HCT116 (cell line): ENCODE results near the gene SMYD3. TPM values are rescaled to one million over a fixed set of nuclear protein-coding genes. Genes with fewer than 3 reads are reported as not detected.

Experiments
- ATAC-seq: fragments of 200-7000 bp; cut with Tn5 transposase; 2 replicates; pipeline ENCODE4 v1.9.1; 2020; ENCODE audit warnings: mild to moderate bottlenecking, moderate library complexity
- BruUV-seq: library from RNA; stranded (reverse); fragments of 400-500 nt; replicated peaks from 2 replicates; lab custom pipeline; 2021; lab: Mats Ljungman, UMichigan
- CTCF ChIA-PET: fragments of 300-600 bp; sonication (Branson Sonifier 250); formaldehyde crosslinking; loops from one replicate; lab custom pipeline; 2021; ENCODE audit warnings: antibody characterized with exemption; lab: Charles Lee
- POLR2A ChIA-PET: fragments of 300-600, 350-600 bp; sonication (Branson Sonifier 250); formaldehyde crosslinking; loops from one replicate; lab custom pipeline; 2021; ENCODE audit warnings: antibody characterized with exemption; lab: Charles Lee
- RAD21 ChIA-PET, 2 experiments: fragments of 300-600 bp; sonication (Branson Sonifier 250); formaldehyde crosslinking; loops; one replicate each; lab custom pipeline; 2023; ENCODE audit warnings: low total read pairs in 2 of 2; ENCODE audit not compliant: uncharacterized antibody in 2 of 2, unreplicated experiment in 2 of 2, low non-redundant PET in 1 of 2; lab: Charles Lee
- DNase-seq: peaks from one replicate; pipeline ENCODE4 v3.0.0-alpha.2; 2010; ENCODE audit warnings: low read depth, low spot score
- H2AFZ ChIP-seq: fragments of 200-600 bp; shearing (Covaris generic), sonication (generic); 2 replicates; pipeline ENCODE4 v1.6.1; 2017; ENCODE audit warnings: low read depth, mixed run types, mixed read lengths, antibody characterized with exemption, low read length; ENCODE audit not compliant: poor library complexity, severe bottlenecking
- H3K27ac ChIP-seq: 2 replicates; pipeline ENCODE4 v1.5.1; 2012; ENCODE audit warnings: low read depth, low read length
- H3K27me3 ChIP-seq: fragments of 200-600 bp; sonication (generic); 2 replicates; pipeline ENCODE4 v1.6.1; 2016; ENCODE audit warnings: mixed run types, low read length, mixed read lengths; ENCODE audit not compliant: insufficient read depth
- H3K36me3 ChIP-seq, 2 experiments: fragments of 200-500 bp in 1 of 2; fragments of 200-600 bp in 1 of 2; sonication (Bioruptor generic) in 1 of 2; sonication (generic) in 1 of 2; 2 replicates each; pipeline versions ENCODE4 v1.5.1 to v1.6.1; 2014 to 2016; ENCODE audit warnings: low read length in 2 of 2, inconsistent platforms in 1 of 2, mixed read lengths in 1 of 2, mixed run types in 1 of 2; ENCODE audit not compliant: insufficient read depth in 2 of 2, control insufficient read depth in 1 of 2
- H3K4me1 ChIP-seq, 2 experiments: fragments of 200-600 bp in 1 of 2; sonication (generic) in 1 of 2; 2 replicates each; pipeline versions ENCODE4 v1.5.1 to v1.6.1; 2012 to 2017; ENCODE audit warnings: low read length in 2 of 2, inconsistent platforms in 1 of 2, mild to moderate bottlenecking in 1 of 2, mixed read lengths in 1 of 2, mixed run types in 1 of 2, moderate library complexity in 1 of 2; ENCODE audit not compliant: insufficient read depth in 2 of 2, control insufficient read depth in 1 of 2
- H3K4me2 ChIP-seq: fragments of 200-600 bp; sonication (generic); 2 replicates; pipeline ENCODE4 v1.6.1; 2017; ENCODE audit warnings: mixed run types, low read length, mixed read lengths
- H3K4me3 ChIP-seq, 2 experiments: fragments of 200-600 bp in 1 of 2; sonication (generic) in 1 of 2; replicated peaks in 1 of 2; 2 replicates each; pipeline ENCODE4 v1.5.1; 2011 to 2016; ENCODE audit warnings: low read length in 2 of 2, control low read depth in 1 of 2, low read depth in 1 of 2, mild to moderate bottlenecking in 1 of 2, mixed read lengths in 1 of 2, mixed run types in 1 of 2
- H3K79me2 ChIP-seq: fragments of 200-600 bp; sonication (generic); 2 replicates; pipeline ENCODE4 v1.6.1; 2017; ENCODE audit warnings: mild to moderate bottlenecking, mixed run types, low read length, moderate library complexity, mixed read lengths; ENCODE audit not compliant: insufficient read depth
- H3K9ac ChIP-seq: fragments of 200-600 bp; sonication (generic); 2 replicates; pipeline ENCODE4 v1.6.1; 2016; ENCODE audit warnings: low read length, mixed read lengths
- H3K9me2 ChIP-seq: fragments of 200-600 bp; sonication (generic), shearing (Covaris generic); 2 replicates; pipeline ENCODE4 v1.6.1; 2017; ENCODE audit warnings: mixed run types, mild to moderate bottlenecking, moderate library complexity; ENCODE audit not compliant: insufficient read depth
- H3K9me3 ChIP-seq, 2 experiments: fragments of 200-500 bp in 1 of 2; fragments of 200-600 bp in 1 of 2; sonication (Bioruptor generic) in 1 of 2; sonication (generic) in 1 of 2; 2 replicates each; pipeline ENCODE4 v1.6.1; 2014 to 2017; ENCODE audit warnings: low read length in 2 of 2, mixed read lengths in 2 of 2, inconsistent platforms in 1 of 2, low read depth in 1 of 2, mild to moderate bottlenecking in 1 of 2, mixed run types in 1 of 2, moderate library complexity in 1 of 2; ENCODE audit not compliant: control insufficient read depth in 1 of 2, insufficient read depth in 1 of 2
- H4K20me1 ChIP-seq: fragments of 200-600 bp; sonication (generic), shearing (Covaris generic); 2 replicates; pipeline ENCODE4 v1.6.1; 2017; ENCODE audit warnings: mixed run types, mild to moderate bottlenecking, moderate library complexity; ENCODE audit not compliant: insufficient read depth
- CBX3 ChIP-seq: IDR thresholded peaks from 2 replicates; pipeline ENCODE4 v1.6.1; 2012; ENCODE audit warnings: low read depth
- EGR1 ChIP-seq: IDR thresholded peaks from 2 replicates; pipeline ENCODE4 v1.6.1; 2012; ENCODE audit warnings: low read depth
- EZH2phosphoT487 ChIP-seq: fragments of 200-600 bp; IDR thresholded peaks from 2 replicates; pipeline ENCODE4 v1.6.1; 2018; ENCODE audit warnings: antibody characterized with exemption, borderline replicate concordance
- FOSL1 ChIP-seq: IDR thresholded peaks from 2 replicates; pipeline ENCODE4 v1.6.1; 2012; ENCODE audit warnings: low read depth
- JUND ChIP-seq: IDR thresholded peaks from 2 replicates; pipeline ENCODE4 v1.6.1; 2012
- POLR2AphosphoS5 ChIP-seq: IDR thresholded peaks from 2 replicates; pipeline ENCODE4 v1.6.1; 2011; ENCODE audit warnings: mild to moderate bottlenecking, low read depth, low read length, moderate library complexity
- TCF7L2 ChIP-seq: IDR thresholded peaks from 2 replicates; pipeline ENCODE4 v1.7.0; 2011; ENCODE audit warnings: borderline replicate concordance, inconsistent platforms; ENCODE audit not compliant: insufficient read depth, insufficient read length; ENCODE audit errors: extremely low read depth
- ZFX ChIP-seq: fragments of 450-650 bp; IDR thresholded peaks from 2 replicates; pipeline ENCODE4 v1.6.1; 2017
- ZNF274 ChIP-seq: fragments of 200-500 bp; sonication (Bioruptor generic); IDR thresholded peaks from 2 replicates; pipeline ENCODE4 v1.6.1; 2014; ENCODE audit warnings: mild to moderate bottlenecking, low read depth, low read length, inconsistent platforms
- intact Hi-C: fragments of 100-400 bp; cut with micrococcal nuclease; formaldehyde crosslinking; loops from 2 replicates; pipeline ENCODE4 v1.10.0; 2022
- total RNA-seq: library from RNA; stranded (reverse); gene quantifications from one replicate; pipeline ENCODE4 v1.2.1, GENCODE V29; 2021; ENCODE audit not compliant: unreplicated experiment
- TF ChIP-seq, protein P1 (sequence below), 3 experiments: fragments of 200-600 bp in 1 of 3; sonication (generic) in 1 of 3; IDR thresholded peaks in 2 of 3; conservative IDR thresholded peaks in 1 of 3; 2 replicates each; pipeline ENCODE4 v1.5.1; 2012 to 2017; ENCODE audit warnings: low read depth in 2 of 3, low read length in 2 of 3, antibody characterized with exemption in 1 of 3, borderline replicate concordance in 1 of 3, control low read depth in 1 of 3, mild to moderate bottlenecking in 1 of 3, mixed read lengths in 1 of 3, mixed run types in 1 of 3, moderate library complexity in 1 of 3; ENCODE audit not compliant: insufficient read depth in 1 of 3
- TF ChIP-seq, protein P2 (sequence below): IDR thresholded peaks from 2 replicates; pipeline ENCODE4 v1.6.1; 2012
- TF ChIP-seq, protein P3 (sequence below): IDR thresholded peaks from 2 replicates; pipeline ENCODE4 v1.6.1; 2012
- TF ChIP-seq, protein P4 (sequence below): IDR thresholded peaks from 2 replicates; pipeline ENCODE4 v1.6.1; 2012; ENCODE audit warnings: low read depth
- TF ChIP-seq, protein P5 (sequence below): IDR thresholded peaks from 2 replicates; pipeline ENCODE4 v1.6.1; 2011; ENCODE audit warnings: mild to moderate bottlenecking, low read length, moderate library complexity; ENCODE audit not compliant: insufficient replicate concordance; ENCODE audit errors: extremely low read depth

The SMYD3 gene
- total RNA-seq, 1 experiment from 2014 or later: 33.6 TPM

DNA sequence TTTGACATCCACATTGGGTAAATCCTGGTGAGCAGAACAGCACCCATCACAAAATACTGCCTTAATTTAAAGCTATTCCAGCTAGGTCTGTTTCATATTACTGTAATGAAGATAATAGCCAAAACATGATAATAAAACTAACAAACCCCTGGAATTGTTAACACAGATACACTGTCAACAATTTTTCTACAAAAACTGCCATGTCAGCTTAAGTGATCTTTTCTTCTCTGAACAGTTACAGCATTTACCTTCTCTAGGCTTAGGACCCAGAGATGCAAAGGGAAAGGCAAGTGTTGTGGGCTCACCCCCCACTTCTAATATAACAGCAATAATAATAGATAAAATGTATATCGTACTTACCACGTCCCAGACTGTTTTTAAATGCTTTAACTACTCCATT is 92.1 kb downstream of the SMYD3 start (continued):
- TF ChIP-seq, protein P1, sequence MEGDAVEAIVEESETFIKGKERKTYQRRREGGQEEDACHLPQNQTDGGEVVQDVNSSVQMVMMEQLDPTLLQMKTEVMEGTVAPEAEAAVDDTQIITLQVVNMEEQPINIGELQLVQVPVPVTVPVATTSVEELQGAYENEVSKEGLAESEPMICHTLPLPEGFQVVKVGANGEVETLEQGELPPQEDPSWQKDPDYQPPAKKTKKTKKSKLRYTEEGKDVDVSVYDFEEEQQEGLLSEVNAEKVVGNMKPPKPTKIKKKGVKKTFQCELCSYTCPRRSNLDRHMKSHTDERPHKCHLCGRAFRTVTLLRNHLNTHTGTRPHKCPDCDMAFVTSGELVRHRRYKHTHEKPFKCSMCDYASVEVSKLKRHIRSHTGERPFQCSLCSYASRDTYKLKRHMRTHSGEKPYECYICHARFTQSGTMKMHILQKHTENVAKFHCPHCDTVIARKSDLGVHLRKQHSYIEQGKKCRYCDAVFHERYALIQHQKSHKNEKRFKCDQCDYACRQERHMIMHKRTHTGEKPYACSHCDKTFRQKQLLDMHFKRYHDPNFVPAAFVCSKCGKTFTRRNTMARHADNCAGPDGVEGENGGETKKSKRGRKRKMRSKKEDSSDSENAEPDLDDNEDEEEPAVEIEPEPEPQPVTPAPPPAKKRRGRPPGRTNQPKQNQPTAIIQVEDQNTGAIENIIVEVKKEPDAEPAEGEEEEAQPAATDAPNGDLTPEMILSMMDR (IDR thresholded peaks at IDR 0.05 in 2 of 3, conservative IDR thresholded peaks at IDR 0.05 in 1 of 3; ENCODE audit: borderline replicate concordance in 1 of 3, insufficient read depth in 1 of 3, low read depth in 2 of 3, low read length in 2 of 3): no peak

DNA sequence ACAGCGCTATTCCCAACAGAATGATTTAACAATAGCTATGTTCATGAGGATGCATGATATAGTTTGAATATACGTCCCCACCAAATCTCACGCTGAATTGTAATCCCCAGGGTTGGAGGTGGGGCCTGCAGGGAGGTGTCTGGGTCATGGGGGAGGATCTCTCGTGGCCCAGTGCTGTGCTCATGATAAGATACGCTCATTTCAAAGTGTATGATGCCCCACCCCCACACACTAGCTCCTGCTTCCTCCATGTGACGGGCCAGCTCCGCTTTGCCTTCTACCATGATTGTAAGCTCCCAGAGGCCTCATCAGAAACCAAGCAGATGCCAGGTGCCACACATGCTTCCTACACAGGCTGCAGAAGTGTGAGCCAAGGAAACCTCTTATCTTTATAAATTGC is 93.6 kb downstream of the SMYD3 start:
- CTCF ChIA-PET: no interaction called here
- Histone ChIP-seq H3K36me3 (no peaks in the 10 kb centered on the region), H3K27ac (no peak overlapping the region), H4K20me1 (no peaks in the 10 kb centered on the region), H3K9me3 (no peaks in the 10 kb centered on the region; a peak in 1 of 4 replicates), H3K9me2 (no peaks in the 10 kb centered on the region), H3K27me3 (no peaks in the 10 kb centered on the region), H3K4me1 (no peaks in the 10 kb centered on the region), H3K4me2 (no peak overlapping the region), H3K9ac (no peak overlapping the region), H3K4me3 (no peak overlapping the region), H3K79me2 (no peaks in the 10 kb centered on the region), H2AFZ (no peak overlapping the region)
- no peak for ATAC-seq
- intact Hi-C loops: no loop called here
- no TSS peak for BruUV-seq
- POLR2A ChIA-PET: no interaction called here
- DNase-seq: no peak
- RAD21 ChIA-PET: no interaction called here
- no peak for TF ChIP-seq CBX3
- TF ChIP-seq, protein P2, sequence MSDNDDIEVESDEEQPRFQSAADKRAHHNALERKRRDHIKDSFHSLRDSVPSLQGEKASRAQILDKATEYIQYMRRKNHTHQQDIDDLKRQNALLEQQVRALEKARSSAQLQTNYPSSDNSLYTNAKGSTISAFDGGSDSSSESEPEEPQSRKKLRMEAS: no peak
- TF ChIP-seq EZH2phosphoT487: no peak
- no peak for TF ChIP-seq POLR2AphosphoS5
- TF ChIP-seq, protein P1 (IDR thresholded peaks at IDR 0.05 in 2 of 3, conservative IDR thresholded peaks at IDR 0.05 in 1 of 3; ENCODE audit: borderline replicate concordance in 1 of 3, insufficient read depth in 1 of 3, low read depth in 2 of 3, low read length in 2 of 3): no peak
- no peak for TF ChIP-seq TCF7L2
- no peak for TF ChIP-seq ZNF274
- TF ChIP-seq, protein P3, sequence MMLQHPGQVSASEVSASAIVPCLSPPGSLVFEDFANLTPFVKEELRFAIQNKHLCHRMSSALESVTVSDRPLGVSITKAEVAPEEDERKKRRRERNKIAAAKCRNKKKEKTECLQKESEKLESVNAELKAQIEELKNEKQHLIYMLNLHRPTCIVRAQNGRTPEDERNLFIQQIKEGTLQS: no peak
- no peak for TF ChIP-seq EGR1
- TF ChIP-seq, protein P4, sequence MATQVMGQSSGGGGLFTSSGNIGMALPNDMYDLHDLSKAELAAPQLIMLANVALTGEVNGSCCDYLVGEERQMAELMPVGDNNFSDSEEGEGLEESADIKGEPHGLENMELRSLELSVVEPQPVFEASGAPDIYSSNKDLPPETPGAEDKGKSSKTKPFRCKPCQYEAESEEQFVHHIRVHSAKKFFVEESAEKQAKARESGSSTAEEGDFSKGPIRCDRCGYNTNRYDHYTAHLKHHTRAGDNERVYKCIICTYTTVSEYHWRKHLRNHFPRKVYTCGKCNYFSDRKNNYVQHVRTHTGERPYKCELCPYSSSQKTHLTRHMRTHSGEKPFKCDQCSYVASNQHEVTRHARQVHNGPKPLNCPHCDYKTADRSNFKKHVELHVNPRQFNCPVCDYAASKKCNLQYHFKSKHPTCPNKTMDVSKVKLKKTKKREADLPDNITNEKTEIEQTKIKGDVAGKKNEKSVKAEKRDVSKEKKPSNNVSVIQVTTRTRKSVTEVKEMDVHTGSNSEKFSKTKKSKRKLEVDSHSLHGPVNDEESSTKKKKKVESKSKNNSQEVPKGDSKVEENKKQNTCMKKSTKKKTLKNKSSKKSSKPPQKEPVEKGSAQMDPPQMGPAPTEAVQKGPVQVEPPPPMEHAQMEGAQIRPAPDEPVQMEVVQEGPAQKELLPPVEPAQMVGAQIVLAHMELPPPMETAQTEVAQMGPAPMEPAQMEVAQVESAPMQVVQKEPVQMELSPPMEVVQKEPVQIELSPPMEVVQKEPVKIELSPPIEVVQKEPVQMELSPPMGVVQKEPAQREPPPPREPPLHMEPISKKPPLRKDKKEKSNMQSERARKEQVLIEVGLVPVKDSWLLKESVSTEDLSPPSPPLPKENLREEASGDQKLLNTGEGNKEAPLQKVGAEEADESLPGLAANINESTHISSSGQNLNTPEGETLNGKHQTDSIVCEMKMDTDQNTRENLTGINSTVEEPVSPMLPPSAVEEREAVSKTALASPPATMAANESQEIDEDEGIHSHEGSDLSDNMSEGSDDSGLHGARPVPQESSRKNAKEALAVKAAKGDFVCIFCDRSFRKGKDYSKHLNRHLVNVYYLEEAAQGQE: no peak
- TF ChIP-seq, protein P5, sequence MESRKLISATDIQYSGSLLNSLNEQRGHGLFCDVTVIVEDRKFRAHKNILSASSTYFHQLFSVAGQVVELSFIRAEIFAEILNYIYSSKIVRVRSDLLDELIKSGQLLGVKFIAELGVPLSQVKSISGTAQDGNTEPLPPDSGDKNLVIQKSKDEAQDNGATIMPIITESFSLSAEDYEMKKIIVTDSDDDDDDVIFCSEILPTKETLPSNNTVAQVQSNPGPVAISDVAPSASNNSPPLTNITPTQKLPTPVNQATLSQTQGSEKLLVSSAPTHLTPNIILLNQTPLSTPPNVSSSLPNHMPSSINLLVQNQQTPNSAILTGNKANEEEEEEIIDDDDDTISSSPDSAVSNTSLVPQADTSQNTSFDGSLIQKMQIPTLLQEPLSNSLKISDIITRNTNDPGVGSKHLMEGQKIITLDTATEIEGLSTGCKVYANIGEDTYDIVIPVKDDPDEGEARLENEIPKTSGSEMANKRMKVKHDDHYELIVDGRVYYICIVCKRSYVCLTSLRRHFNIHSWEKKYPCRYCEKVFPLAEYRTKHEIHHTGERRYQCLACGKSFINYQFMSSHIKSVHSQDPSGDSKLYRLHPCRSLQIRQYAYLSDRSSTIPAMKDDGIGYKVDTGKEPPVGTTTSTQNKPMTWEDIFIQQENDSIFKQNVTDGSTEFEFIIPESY: no peak
- no peak for TF ChIP-seq JUND
- TF ChIP-seq FOSL1: no peak
- TF ChIP-seq ZFX: no peak
